ENCODE data around the gene NEB. TPM values are rescaled to one million over a fixed set of nuclear protein-coding genes. Genes with fewer than 3 reads are reported as not detected.
"Not testable (repeated sequence)": the region's sequence is repeated elsewhere in the genome, so short reads cannot be mapped to it uniquely, and the experiment has no call there.

The NEB gene
- polyA plus RNA-seq, 3 donors: 2.7 TPM; not detected in 2

DNA sequence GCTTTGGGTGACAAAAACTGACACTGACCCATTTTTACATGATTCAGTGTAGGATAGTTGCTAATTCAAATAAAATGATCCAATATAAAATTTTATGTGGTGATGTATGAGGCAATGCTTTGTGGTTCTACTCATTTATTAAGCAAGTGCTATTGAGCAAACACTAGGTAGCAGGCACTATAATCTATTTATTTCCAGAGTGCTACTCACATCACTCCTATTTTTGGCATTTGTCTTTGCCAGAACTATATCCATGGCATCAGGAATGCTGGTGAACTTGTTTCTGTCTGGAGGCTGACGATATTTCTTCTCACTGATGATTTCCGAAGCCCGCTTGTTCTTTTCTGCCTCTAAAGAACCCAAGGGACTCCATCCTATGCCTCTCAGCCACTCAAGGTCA is 84.3 kb downstream of the NEB start:
- Mint-ChIP-seq H3K27me3 (ENCODE audit: low read depth in 3 of 3) (no peaks in the 10 kb centered on the region), H3K9me3 (peaks cover 0 to 5% (median 0%) of the 10 kb centered on the region in 7 donors), H3K27ac (no peak overlapping the region), H3K4me3 (no peak overlapping the region), H3K4me1 (peaks cover 21% of the 10 kb centered on the region), H3K36me3 (no peaks in the 10 kb centered on the region)
- no peak overlapping the region for H2AFZ ChIP-seq (ENCODE audit: insufficient read depth, low read depth, low read length, poor library complexity, severe bottlenecking)
- H3K27ac ChIP-seq (ENCODE audit: low read depth in 1 of 2, low read length in 2 of 2): no peak overlapping the region
- TF ChIP-seq, protein P1, sequence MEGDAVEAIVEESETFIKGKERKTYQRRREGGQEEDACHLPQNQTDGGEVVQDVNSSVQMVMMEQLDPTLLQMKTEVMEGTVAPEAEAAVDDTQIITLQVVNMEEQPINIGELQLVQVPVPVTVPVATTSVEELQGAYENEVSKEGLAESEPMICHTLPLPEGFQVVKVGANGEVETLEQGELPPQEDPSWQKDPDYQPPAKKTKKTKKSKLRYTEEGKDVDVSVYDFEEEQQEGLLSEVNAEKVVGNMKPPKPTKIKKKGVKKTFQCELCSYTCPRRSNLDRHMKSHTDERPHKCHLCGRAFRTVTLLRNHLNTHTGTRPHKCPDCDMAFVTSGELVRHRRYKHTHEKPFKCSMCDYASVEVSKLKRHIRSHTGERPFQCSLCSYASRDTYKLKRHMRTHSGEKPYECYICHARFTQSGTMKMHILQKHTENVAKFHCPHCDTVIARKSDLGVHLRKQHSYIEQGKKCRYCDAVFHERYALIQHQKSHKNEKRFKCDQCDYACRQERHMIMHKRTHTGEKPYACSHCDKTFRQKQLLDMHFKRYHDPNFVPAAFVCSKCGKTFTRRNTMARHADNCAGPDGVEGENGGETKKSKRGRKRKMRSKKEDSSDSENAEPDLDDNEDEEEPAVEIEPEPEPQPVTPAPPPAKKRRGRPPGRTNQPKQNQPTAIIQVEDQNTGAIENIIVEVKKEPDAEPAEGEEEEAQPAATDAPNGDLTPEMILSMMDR (IDR thresholded peaks at IDR 0.05): no peak
- no peak overlapping the region for H3K4me2 ChIP-seq (replicated peaks; ENCODE audit: extremely low read depth, low read length, poor library complexity, severe bottlenecking)
- intact Hi-C loops (cut with micrococcal nuclease): no loop called here
- no peaks in the 10 kb centered on the region for H3K36me3 ChIP-seq (replicated peaks in 1 of 2; ENCODE audit: control insufficient read depth in 1 of 2, insufficient read depth in 2 of 2, low read length in 2 of 2)
- H3K4me1 ChIP-seq (ENCODE audit: control insufficient read depth in 1 of 2, insufficient read depth in 2 of 2, low read length in 2 of 2): peaks cover 9 to 21% of the 10 kb centered on the region in 2 donors
- no peak overlapping the region for H3K4me3 ChIP-seq (replicated peaks in 1 of 3; ENCODE audit: low read depth in 2 of 3, low read length in 3 of 3)
- H3K9ac ChIP-seq (ENCODE audit: insufficient read depth, low read length, poor library complexity, severe bottlenecking): no peak overlapping the region
- H3K27me3 ChIP-seq (ENCODE audit: control insufficient read depth in 2 of 2, insufficient read depth in 2 of 2, low read length in 2 of 2): no peaks in the 10 kb centered on the region
- H3K79me2 ChIP-seq (ENCODE audit: insufficient read depth, low read length): no peaks in the 10 kb centered on the region
- no peaks in the 10 kb centered on the region for H4K20me1 ChIP-seq (ENCODE audit: insufficient read depth, low read length)
- DNase-seq: no peak
- WGBS (ENCODE audit: insufficient coverage): no CpG with 5 or more reads among the region's 3 CpGs
- H3K9me3 ChIP-seq (replicated peaks in 1 of 2; ENCODE audit: control insufficient read depth in 1 of 2, insufficient read depth in 1 of 2, low read length in 2 of 2): no peaks in the 10 kb centered on the region

DNA sequence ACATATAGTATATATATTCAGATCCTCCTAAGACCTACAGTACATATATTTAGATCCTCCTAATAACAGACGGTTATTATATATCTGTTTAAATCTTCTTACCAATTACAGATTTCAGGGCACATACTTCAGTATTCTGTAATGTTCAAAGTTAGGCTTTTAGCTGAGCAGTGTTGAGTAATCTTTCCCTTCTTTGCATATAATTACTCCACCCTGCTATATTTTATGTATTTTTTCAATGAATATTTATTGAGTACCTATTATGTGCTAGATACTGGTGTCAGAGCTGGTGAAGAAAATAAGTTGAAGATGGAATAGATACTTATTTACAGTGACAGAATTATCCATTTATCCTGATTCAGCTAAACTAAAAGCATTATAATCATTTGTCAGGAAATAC is 84.9 kb downstream of the NEB start:
- WGBS (ENCODE audit: insufficient coverage): no CpG with 5 or more reads among the region's 1 CpG
- TF ChIP-seq, protein P1 (IDR thresholded peaks at IDR 0.05): no peak
- no peak overlapping the region for H3K9ac ChIP-seq (ENCODE audit: insufficient read depth, low read length, poor library complexity, severe bottlenecking)
- no peaks in the 10 kb centered on the region for H4K20me1 ChIP-seq (ENCODE audit: insufficient read depth, low read length)
- H3K36me3 ChIP-seq (replicated peaks in 1 of 2; ENCODE audit: control insufficient read depth in 1 of 2, insufficient read depth in 2 of 2, low read length in 2 of 2): no peaks in the 10 kb centered on the region
- no peaks in the 10 kb centered on the region for H3K9me3 ChIP-seq (replicated peaks in 1 of 2; ENCODE audit: control insufficient read depth in 1 of 2, insufficient read depth in 1 of 2, low read length in 2 of 2)
- no peaks in the 10 kb centered on the region for H3K79me2 ChIP-seq (ENCODE audit: insufficient read depth, low read length)
- peaks cover 9 to 21% of the 10 kb centered on the region in 2 donors for H3K4me1 ChIP-seq (ENCODE audit: control insufficient read depth in 1 of 2, insufficient read depth in 2 of 2, low read length in 2 of 2)
- H3K4me3 Mint-ChIP-seq: no peak overlapping the region
- no peaks in the 10 kb centered on the region for H3K27me3 Mint-ChIP-seq (ENCODE audit: low read depth in 3 of 3)
- no peak overlapping the region for H3K4me3 ChIP-seq (replicated peaks in 1 of 3; ENCODE audit: low read depth in 2 of 3, low read length in 3 of 3)
- H3K36me3 Mint-ChIP-seq: no peaks in the 10 kb centered on the region
- no peak overlapping the region for H3K4me2 ChIP-seq (replicated peaks; ENCODE audit: extremely low read depth, low read length, poor library complexity, severe bottlenecking)
- no peak overlapping the region for H3K27ac ChIP-seq (ENCODE audit: low read depth in 1 of 2, low read length in 2 of 2)
- no peak overlapping the region for H3K27ac Mint-ChIP-seq
- intact Hi-C loops (cut with micrococcal nuclease): no loop called here
- H3K4me1 Mint-ChIP-seq: peaks cover 19% of the 10 kb centered on the region
- H3K27me3 ChIP-seq (ENCODE audit: control insufficient read depth in 2 of 2, insufficient read depth in 2 of 2, low read length in 2 of 2): no peaks in the 10 kb centered on the region
- H3K9me3 Mint-ChIP-seq: peaks cover 0 to 5% (median 0%) of the 10 kb centered on the region in 7 donors
- H2AFZ ChIP-seq (ENCODE audit: insufficient read depth, low read depth, low read length, poor library complexity, severe bottlenecking): no peak overlapping the region
- DNase-seq: no peak

DNA sequence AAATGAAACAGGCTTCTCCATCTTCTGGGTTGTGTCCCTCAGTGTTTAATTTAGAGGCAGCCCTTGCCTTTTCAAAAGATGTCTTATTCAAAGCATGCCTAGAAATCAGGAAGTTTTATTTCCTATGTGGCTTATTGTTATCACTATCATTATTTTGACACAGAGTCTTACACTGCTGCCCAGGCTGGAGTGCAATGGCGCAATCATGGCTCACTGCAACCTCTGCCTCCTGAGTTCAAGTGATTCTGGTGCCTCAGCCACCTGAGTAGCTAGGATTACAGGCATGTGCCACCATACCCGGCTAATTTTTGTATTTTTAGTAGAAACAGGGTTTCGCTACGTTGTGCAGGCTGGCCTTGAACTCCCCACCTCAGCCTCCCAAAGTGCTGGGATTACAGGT is 87.8 kb downstream of the NEB start:
- not testable (repeated sequence) for H3K9me3 Mint-ChIP-seq
- H3K4me1 Mint-ChIP-seq: peaks cover 19% of the 10 kb centered on the region

More for the DNA sequence above, 87.8 kb downstream of the NEB start:
- H3K36me3 Mint-ChIP-seq; H3K27me3 Mint-ChIP-seq (ENCODE audit: low read depth in 3 of 3); H3K27me3 ChIP-seq (ENCODE audit: control insufficient read depth in 2 of 2, insufficient read depth in 2 of 2, low read length in 2 of 2); H3K27ac ChIP-seq (ENCODE audit: low read depth in 1 of 2, low read length in 2 of 2); intact Hi-C loops (cut with micrococcal nuclease); H3K9me3 ChIP-seq (replicated peaks in 1 of 2; ENCODE audit: control insufficient read depth in 1 of 2, insufficient read depth in 1 of 2, low read length in 2 of 2); H3K9ac ChIP-seq (ENCODE audit: insufficient read depth, low read length, poor library complexity, severe bottlenecking); H3K4me3 ChIP-seq (replicated peaks in 1 of 3; ENCODE audit: low read depth in 2 of 3, low read length in 3 of 3); H3K4me2 ChIP-seq (replicated peaks; ENCODE audit: extremely low read depth, low read length, poor library complexity, severe bottlenecking); H2AFZ ChIP-seq (ENCODE audit: insufficient read depth, low read depth, low read length, poor library complexity, severe bottlenecking); H3K36me3 ChIP-seq (replicated peaks in 1 of 2; ENCODE audit: control insufficient read depth in 1 of 2, insufficient read depth in 2 of 2, low read length in 2 of 2); H4K20me1 ChIP-seq (ENCODE audit: insufficient read depth, low read length); H3K4me3 Mint-ChIP-seq; H3K79me2 ChIP-seq (ENCODE audit: insufficient read depth, low read length): not testable (repeated sequence)
- peaks cover 9 to 21% of the 10 kb centered on the region in 2 donors for H3K4me1 ChIP-seq (ENCODE audit: control insufficient read depth in 1 of 2, insufficient read depth in 2 of 2, low read length in 2 of 2)
- peak overlapping the region in 1 of 7 donors; percentile 63 for H3K27ac Mint-ChIP-seq
- WGBS (ENCODE audit: insufficient coverage): 78% methylated on average over 1 of the region's 4 CpGs
- DNase-seq: peak in 1 of 3 donors; percentile 1
